MCF 10A (cell line): ENCODE data around the gene GPANK1. TPM values are rescaled to one million over a fixed set of nuclear protein-coding genes. Genes with fewer than 3 reads are reported as not detected.
"Not testable (repeated sequence)": the region's sequence is repeated elsewhere in the genome, so short reads cannot be mapped to it uniquely, and the experiment has no call there.

Source experiments
- BruUV-seq: library from RNA; stranded (reverse); fragments of 400-500 nt; replicated peaks from 2 replicates; lab custom pipeline; 2021; lab: Mats Ljungman, UMichigan
- CTCF ChIA-PET: fragments of 300-600 bp; sonication (Branson Sonifier 250); formaldehyde crosslinking; extraction: SDS; loops from one replicate; lab custom pipeline; 2021; ENCODE audit warnings: antibody characterized with exemption, inconsistent platforms; lab: Yijun Ruan, JAX
- POLR2A ChIA-PET: fragments of 300-600, 350-650 bp; sonication (Branson Sonifier 250); formaldehyde crosslinking; extraction: SDS; loops from one replicate; lab custom pipeline; 2020; ENCODE audit warnings: antibody characterized with exemption, inconsistent platforms; lab: Yijun Ruan, JAX
- DNase-seq: peaks from one replicate; pipeline ENCODE4 v3.0.0-alpha.2; 2018; ENCODE audit not compliant: unreplicated experiment
- H3K27ac Mint-ChIP-seq: one replicate; pipeline ENCODE4 v1.8.0; 2022; ENCODE audit warnings: mild to moderate bottlenecking, low read depth, mixed read lengths; ENCODE audit not compliant: unreplicated experiment
- H3K27me3 Mint-ChIP-seq: one replicate; pipeline ENCODE4 v1.8.0; 2022; ENCODE audit warnings: mixed read lengths; ENCODE audit not compliant: insufficient read depth, unreplicated experiment
- H3K36me3 Mint-ChIP-seq: one replicate; pipeline ENCODE4 v1.8.0; 2022; ENCODE audit warnings: mild to moderate bottlenecking, moderate library complexity, mixed read lengths; ENCODE audit not compliant: insufficient read depth, unreplicated experiment
- H3K4me1 Mint-ChIP-seq: one replicate; pipeline ENCODE4 v1.8.0; 2022; ENCODE audit warnings: mixed read lengths; ENCODE audit not compliant: insufficient read depth, unreplicated experiment
- H3K4me3 Mint-ChIP-seq: one replicate; pipeline ENCODE4 v1.8.0; 2022; ENCODE audit warnings: mild to moderate bottlenecking, moderate library complexity, mixed read lengths; ENCODE audit not compliant: unreplicated experiment
- H3K9me3 Mint-ChIP-seq: one replicate; pipeline ENCODE4 v1.8.0; 2022; ENCODE audit warnings: mixed read lengths; ENCODE audit not compliant: unreplicated experiment
- intact Hi-C: fragments of 100-400 bp; cut with micrococcal nuclease; formaldehyde crosslinking; loops from 2 replicates; pipeline ENCODE4 v1.14.1; 2022
- total RNA-seq: library from RNA; stranded (reverse); gene quantifications from 2 replicates; pipeline ENCODE4 v1.2.3, GENCODE V29; 2022
- TF ChIP-seq, protein P1 (sequence below): fragments of 200-600 bp; IDR thresholded peaks from one replicate; pipeline ENCODE4 v1.8.0; 2022; ENCODE audit warnings: antibody characterized with exemption, mild to moderate bottlenecking; ENCODE audit not compliant: unreplicated experiment

Gene GPANK1
- total RNA-seq, 1 experiment from 2014 or later: 13.0 TPM

- TF ChIP-seq, protein P1, sequence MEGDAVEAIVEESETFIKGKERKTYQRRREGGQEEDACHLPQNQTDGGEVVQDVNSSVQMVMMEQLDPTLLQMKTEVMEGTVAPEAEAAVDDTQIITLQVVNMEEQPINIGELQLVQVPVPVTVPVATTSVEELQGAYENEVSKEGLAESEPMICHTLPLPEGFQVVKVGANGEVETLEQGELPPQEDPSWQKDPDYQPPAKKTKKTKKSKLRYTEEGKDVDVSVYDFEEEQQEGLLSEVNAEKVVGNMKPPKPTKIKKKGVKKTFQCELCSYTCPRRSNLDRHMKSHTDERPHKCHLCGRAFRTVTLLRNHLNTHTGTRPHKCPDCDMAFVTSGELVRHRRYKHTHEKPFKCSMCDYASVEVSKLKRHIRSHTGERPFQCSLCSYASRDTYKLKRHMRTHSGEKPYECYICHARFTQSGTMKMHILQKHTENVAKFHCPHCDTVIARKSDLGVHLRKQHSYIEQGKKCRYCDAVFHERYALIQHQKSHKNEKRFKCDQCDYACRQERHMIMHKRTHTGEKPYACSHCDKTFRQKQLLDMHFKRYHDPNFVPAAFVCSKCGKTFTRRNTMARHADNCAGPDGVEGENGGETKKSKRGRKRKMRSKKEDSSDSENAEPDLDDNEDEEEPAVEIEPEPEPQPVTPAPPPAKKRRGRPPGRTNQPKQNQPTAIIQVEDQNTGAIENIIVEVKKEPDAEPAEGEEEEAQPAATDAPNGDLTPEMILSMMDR: no peak
- intact Hi-C loops: no loop called here
- ChIA-PET CTCF (interaction anchor here (0.5 to 2.1 kb wide), 6 partner anchors 10 to 152 kb away, joined by 3 to 7 read pairs (median 4); no protein-coding TSS in a partner anchor), POLR2A (interaction anchor here (0.7 to 2.1 kb wide), 3 partner anchors 10 to 153 kb away, joined by 3 to 5 read pairs (median 3); partner anchors contain the start of genes ABHD16A and HSPA1B)
- Mint-ChIP-seq H3K27ac (no peak overlapping the region), H3K36me3 (no peaks in the 10 kb centered on the region), H3K4me1 (peaks cover 7% of the 10 kb centered on the region), H3K27me3 (no peaks in the 10 kb centered on the region), H3K4me3 (no peak overlapping the region), H3K9me3 (no peaks in the 10 kb centered on the region)
- no TSS peak for BruUV-seq
- peak; percentile 23 for DNase-seq
Observed at GRCh38 chr6:31712296-31712695, 47.5 kb upstream of the GPANK1 start.

- peak; percentile 18 for DNase-seq
- Mint-ChIP-seq H3K36me3 (no peaks in the 10 kb centered on the region), H3K4me3 (no peak overlapping the region), H3K9me3 (no peaks in the 10 kb centered on the region), H3K27ac (no peak overlapping the region), H3K4me1 (peaks cover 7% of the 10 kb centered on the region), H3K27me3 (no peaks in the 10 kb centered on the region)
- intact Hi-C loops: no loop called here
- TF ChIP-seq, protein P1: no peak
- ChIA-PET CTCF (interaction anchor here (0.5 to 2.1 kb wide), 3 partner anchors 17 to 1090 kb away, joined by 3 to 7 read pairs (median 3); no protein-coding TSS in a partner anchor), POLR2A (interaction anchor here (0.8 to 2.1 kb wide), 3 partner anchors 9 to 28 kb away, joined by 3 to 7 read pairs (median 5); partner anchors contain the start of genes ABHD16A and MSH5)
- no TSS peak for BruUV-seq
Observed at GRCh38 chr6:31711233-31711632, 46.4 kb upstream of the GPANK1 start.

- POLR2A ChIA-PET: interaction anchor here (1.4 kb wide), 1 partner anchor 29 kb away, joined by 7 read pairs; the partner anchor contains the start of gene MSH5
- CTCF ChIA-PET: interaction anchor here (0.5 to 2.1 kb wide), 2 partner anchors 17 to 1090 kb away, joined by 3 to 7 read pairs; no protein-coding TSS in a partner anchor
- BruUV-seq: no TSS peak
- Mint-ChIP-seq H3K36me3 (no peaks in the 10 kb centered on the region), H3K4me1 (peaks cover 7% of the 10 kb centered on the region), H3K27me3 (no peaks in the 10 kb centered on the region), H3K27ac (no peak overlapping the region), H3K9me3 (no peaks in the 10 kb centered on the region), H3K4me3 (no peak overlapping the region)
- TF ChIP-seq, protein P1: no peak
- intact Hi-C loops: no loop called here
- no peak for DNase-seq
Observed at GRCh38 chr6:31710523-31711219, 45.9 kb upstream of the GPANK1 start.

GRCh38 chr6:31709157-31709556 is 44.4 kb upstream of the GPANK1 start:
- H3K36me3 Mint-ChIP-seq, BruUV-seq, DNase-seq, H3K4me1 Mint-ChIP-seq, H3K27ac Mint-ChIP-seq, H3K9me3 Mint-ChIP-seq, intact Hi-C loops, H3K4me3 Mint-ChIP-seq, H3K27me3 Mint-ChIP-seq: not testable (repeated sequence)
- ChIA-PET CTCF (interaction anchor here (0.6 kb wide), 2 partner anchors 43 to 234 kb away, joined by 3 read pairs; partner anchors contain the start of gene CSNK2B), POLR2A (interaction anchor here (1.4 kb wide), 1 partner anchor 118 kb away, joined by 3 read pairs; the partner anchor contains the start of gene HSPA1B)
